Activated T-cell treated with anti-CD3 and anti-CD28 coated beads, Interleukin-2, amount 50 U/mL, for 1 hour (primary cell): ENCODE data around the gene ANO9.
"Not testable (repeated sequence)": the region's sequence is repeated elsewhere in the genome, so short reads cannot be mapped to it uniquely, and the experiment has no call there.

Experiments used
- DNase-seq: peaks from one replicate; pipeline ENCODE4 v3.0.0-alpha.2; 2020

Gene ANO9

GRCh38 chr11:414318-414857 lies 27.4 kb downstream of the ANO9 start:
- no peak for DNase-seq

- DNase-seq: no peak
Observed at GRCh38 chr11:413120-414081, 28.4 kb downstream of the ANO9 start.

GRCh38 chr11:412641-413119 lies 29.1 kb downstream of the ANO9 start:
- DNase-seq: no peak

GRCh38 chr11:411520-411919 lies 30.3 kb downstream of the ANO9 start:
- not testable (repeated sequence) for DNase-seq

- not testable (repeated sequence) for DNase-seq
Observed at GRCh38 chr11:410711-411110, 31.1 kb downstream of the ANO9 start.

GRCh38 chr11:409600-410483 lies 32.0 kb downstream of the ANO9 start:
- no peak for DNase-seq

GRCh38 chr11:409008-409599 lies 32.7 kb downstream of the ANO9 start:
- no peak for DNase-seq

- no peak for DNase-seq
Observed at GRCh38 chr11:408154-409007, 33.4 kb downstream of the ANO9 start.

GRCh38 chr11:407651-408123 lies 34.1 kb downstream of the ANO9 start:
- DNase-seq: no peak

- DNase-seq: peak; percentile 90
Observed at GRCh38 chr11:406796-407650, 34.8 kb downstream of the ANO9 start.

- DNase-seq: no peak
Observed at GRCh38 chr11:405954-406795, 35.6 kb downstream of the ANO9 start.

GRCh38 chr11:405323-405953 lies 36.4 kb downstream of the ANO9 start:
- DNase-seq: no peak

GRCh38 chr11:404551-405264 lies 37.1 kb downstream of the ANO9 start:
- DNase-seq: no peak

- no peak for DNase-seq
Observed at GRCh38 chr11:403761-404431, 37.9 kb downstream of the ANO9 start.

GRCh38 chr11:403021-403760 lies 38.6 kb downstream of the ANO9 start:
- DNase-seq: no peak

GRCh38 chr11:401196-401595 lies 40.6 kb downstream of the ANO9 start:
- DNase-seq: not testable (repeated sequence)

GRCh38 chr11:400241-400689 lies 41.5 kb downstream of the ANO9 start:
- DNase-seq: no peak
